Fibroblast of lung (primary cell): ENCODE data around the gene NUP93. TPM values are rescaled to one million over a fixed set of nuclear protein-coding genes. Genes with fewer than 3 reads are reported as not detected.

Experiments
- DNase-seq, 2 donors: peaks; one replicate each; pipeline versions ENCODE4 v3.0.0 to v3.0.0-alpha.2; 2010; ENCODE audit warnings: low read depth in 2 of 2
- H2AFZ ChIP-seq: 2 replicates; pipeline ENCODE4 v1.5.1; 2012; ENCODE audit warnings: low read length, control low read depth, inconsistent platforms
- H3K27ac ChIP-seq: 2 replicates; pipeline ENCODE4 v1.5.1; 2011; ENCODE audit warnings: low read length, control low read depth; ENCODE audit not compliant: insufficient read depth
- H3K27me3 ChIP-seq: 2 replicates; pipeline ENCODE4 v1.5.1; 2011; ENCODE audit warnings: mild to moderate bottlenecking, low read length; ENCODE audit not compliant: control insufficient read depth, insufficient read depth
- H3K36me3 ChIP-seq: 2 replicates; pipeline ENCODE4 v1.5.1; 2011; ENCODE audit warnings: low read length; ENCODE audit not compliant: control insufficient read depth, insufficient read depth
- H3K4me1 ChIP-seq: 2 replicates; pipeline ENCODE4 v1.5.1; 2011; ENCODE audit warnings: low read length; ENCODE audit not compliant: control insufficient read depth, insufficient read depth; ENCODE audit errors: extremely low read depth
- H3K4me2 ChIP-seq: 2 replicates; pipeline ENCODE4 v1.5.1; 2011; ENCODE audit warnings: low read length, control low read depth; ENCODE audit not compliant: insufficient read depth; ENCODE audit errors: extremely low read depth
- H3K4me3 ChIP-seq, 4 experiments: fragments of 200-600 bp in 1 of 4; sonication (generic) in 1 of 4; replicated peaks in 1 of 4; 2 replicates each; pipeline ENCODE4 v1.5.1; 2011 to 2016; ENCODE audit warnings: low read length in 4 of 4, low read depth in 3 of 4, mild to moderate bottlenecking in 3 of 4, control low read depth in 2 of 4, inconsistent platforms in 1 of 4, mixed read lengths in 1 of 4; ENCODE audit not compliant: insufficient read depth in 1 of 4; ENCODE audit errors: control extremely low read depth in 1 of 4
- H3K79me2 ChIP-seq: 2 replicates; pipeline ENCODE4 v1.5.1; 2012; ENCODE audit warnings: mild to moderate bottlenecking, low read length, inconsistent platforms; ENCODE audit not compliant: control insufficient read depth, insufficient read depth
- H3K9ac ChIP-seq: 2 replicates; pipeline ENCODE4 v1.5.1; 2011; ENCODE audit warnings: mild to moderate bottlenecking, low read length, control low read depth; ENCODE audit not compliant: insufficient read depth
- H3K9me3 ChIP-seq: 2 replicates; pipeline ENCODE4 v1.5.1; 2012; ENCODE audit warnings: low read depth, low read length; ENCODE audit not compliant: control insufficient read depth, insufficient read depth
- H4K20me1 ChIP-seq: 2 replicates; pipeline ENCODE4 v1.5.1; 2011; ENCODE audit warnings: low read length; ENCODE audit not compliant: control insufficient read depth, insufficient read depth; ENCODE audit errors: extremely low read depth
- CTCF ChIP-seq, 2 donors: IDR thresholded peaks in 1 of 2; conservative IDR thresholded peaks in 1 of 2; 1 replicate in 1 of 2; 2 replicates in 1 of 2; pipeline ENCODE4 v1.5.1; 2011 to 2012; ENCODE audit warnings: low read length in 2 of 2, control low read depth in 1 of 2, inconsistent platforms in 1 of 2, low read depth in 1 of 2, mild to moderate bottlenecking in 1 of 2
- EZH2 ChIP-seq: IDR thresholded peaks from 2 replicates; pipeline ENCODE4 v1.5.1; 2012; ENCODE audit warnings: low read length, control low read depth, mild to moderate bottlenecking; ENCODE audit errors: missing control alignments
- polyA plus RNA-seq, 2 donors: library from polyadenylated mRNA; depleted of rRNA in 1 of 2; stranded (reverse) in 1 of 2; unstranded in 1 of 2; fragments of >200 nt; gene quantifications; 2 replicates each; pipeline ENCODE4 v1.2.1, GENCODE V29; 2011 to 2012; ENCODE audit warnings: missing spikeins in 1 of 2
- total RNA-seq: library from RNA; depleted of rRNA; stranded (reverse); fragments of >200 nt; gene quantifications from 2 replicates; pipeline ENCODE4 v1.2.1, GENCODE V29; 2014

Gene NUP93
- total and polyA plus RNA-seq, 2 donors (not counting 1 experiment from before 2014, with no cell fraction given), result 37.6 to 42.9 TPM

DNA sequence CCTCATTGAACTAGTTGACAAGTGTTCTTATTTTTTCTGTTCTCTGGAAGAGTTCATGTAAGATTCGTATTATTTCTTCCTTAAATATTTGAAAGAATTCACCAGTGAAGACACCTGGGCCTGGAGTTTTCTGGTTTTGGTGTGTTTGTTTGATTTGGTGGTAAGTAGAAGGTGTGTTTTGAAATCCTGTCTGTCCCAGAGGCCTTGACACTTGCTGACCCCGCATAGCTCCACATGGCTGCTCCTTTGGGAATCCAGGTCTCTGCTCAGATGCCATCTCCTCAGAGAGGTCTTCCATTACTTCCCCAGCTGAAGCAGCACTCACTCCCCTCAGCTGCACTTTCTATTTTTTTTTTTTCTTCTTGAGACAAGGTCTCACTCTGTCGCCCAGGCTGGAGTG, 5.7 kb upstream of the NUP93 start:
- Histone ChIP-seq H3K9ac (no peak overlapping the region), H4K20me1 (no peaks in the 10 kb centered on the region), H3K27ac (no peak overlapping the region), H3K4me3 (no peak overlapping the region), H3K4me1 (peaks cover under 1% of the 10 kb centered on the region), H3K4me2 (no peak overlapping the region), H2AFZ (no peak overlapping the region), H3K79me2 (no peaks in the 10 kb centered on the region), H3K36me3 (no peaks in the 10 kb centered on the region), H3K27me3 (no peaks in the 10 kb centered on the region), H3K9me3 (no peaks in the 10 kb centered on the region)
- TF ChIP-seq CTCF (conservative IDR thresholded peaks at IDR 0.05 in 1 of 2, IDR thresholded peaks at IDR 0.05 in 1 of 2; ENCODE audit: low read depth in 1 of 2, low read length in 2 of 2) (no peak), EZH2 (no peak)
- no peak for DNase-seq

DNA sequence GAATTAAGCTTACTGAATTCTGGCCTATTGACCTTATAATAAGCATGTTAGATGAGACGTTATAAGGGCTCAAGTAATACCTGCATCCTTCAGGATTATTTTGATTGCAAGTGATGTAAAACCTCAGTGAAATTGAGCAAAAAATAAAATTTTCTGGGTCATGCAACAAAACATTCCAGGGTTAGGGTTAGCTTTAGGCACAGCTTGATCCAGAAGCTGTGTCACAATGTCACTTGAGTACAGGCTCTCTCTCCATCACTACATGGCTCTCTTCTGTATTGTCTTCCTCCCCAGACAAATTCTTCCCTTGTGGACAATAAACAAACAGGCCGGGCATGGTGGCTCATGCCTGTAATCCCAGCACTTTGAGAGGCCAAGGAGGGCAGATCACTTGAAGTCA, 3.6 kb upstream of the NUP93 start:
- Histone ChIP-seq H2AFZ (no peak overlapping the region), H4K20me1 (no peaks in the 10 kb centered on the region), H3K9me3 (no peaks in the 10 kb centered on the region), H3K9ac (no peak overlapping the region), H3K36me3 (no peaks in the 10 kb centered on the region), H3K4me2 (no peak overlapping the region), H3K79me2 (peaks cover 14% of the 10 kb centered on the region), H3K27ac (no peak overlapping the region), H3K4me1 (peaks cover 4% of the 10 kb centered on the region), H3K27me3 (no peaks in the 10 kb centered on the region), H3K4me3 (no peak overlapping the region)
- no peak for DNase-seq
- TF ChIP-seq EZH2, result no peak
- TF ChIP-seq CTCF (conservative IDR thresholded peaks at IDR 0.05 in 1 of 2, IDR thresholded peaks at IDR 0.05 in 1 of 2; ENCODE audit: low read depth in 1 of 2, low read length in 2 of 2), result no peak

DNA sequence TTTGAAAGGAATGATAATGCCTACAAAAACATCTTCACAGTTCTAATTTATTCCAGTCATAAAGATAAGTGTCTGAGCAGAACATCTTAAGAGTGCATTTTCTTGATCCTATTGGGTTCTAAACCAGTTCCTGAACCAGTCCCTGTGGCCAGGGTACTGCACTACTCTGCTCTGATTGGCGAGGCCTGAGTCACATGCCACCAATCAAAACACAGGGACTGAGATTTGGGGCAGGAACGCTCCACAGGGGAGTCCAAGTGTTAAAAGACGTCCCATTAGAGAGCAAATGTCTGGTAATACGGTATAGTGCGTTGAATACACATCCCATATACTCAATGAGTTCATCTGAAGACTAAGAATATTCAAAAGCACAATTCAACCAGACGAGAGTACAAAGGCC, 3.0 kb upstream of the NUP93 start:
- Histone ChIP-seq H3K9me3 (no peaks in the 10 kb centered on the region), H4K20me1 (no peaks in the 10 kb centered on the region), H2AFZ (no peak overlapping the region), H3K4me1 (peaks cover 4% of the 10 kb centered on the region), H3K4me2 (no peak overlapping the region), H3K27me3 (no peaks in the 10 kb centered on the region), H3K36me3 (no peaks in the 10 kb centered on the region), H3K27ac (no peak overlapping the region), H3K4me3 (no peak overlapping the region), H3K79me2 (peaks cover 20% of the 10 kb centered on the region), H3K9ac (no peak overlapping the region)
- no peak for TF ChIP-seq EZH2
- DNase-seq, result no peak
